ENCODE measurements around the gene CNNM2. TPM values are rescaled to one million over a fixed set of nuclear protein-coding genes. Genes with fewer than 3 reads are reported as not detected.

The CNNM2 gene
- total RNA-seq, 2 donors from 2014 or later: 13.4 to 18.9 TPM

- Histone ChIP-seq H3K27me3 (replicated peaks; ENCODE audit: insufficient read depth) (no peaks in the 10 kb centered on the region), H3K4me1 (replicated peaks) (no peaks in the 10 kb centered on the region), H3K9me3 (no peaks in the 10 kb centered on the region), H3K27ac (no peak overlapping the region), H3K4me3 (no peak overlapping the region), H3K36me3 (no peaks in the 10 kb centered on the region)
- no peak for DNase-seq (ENCODE audit: low spot score)
- intact Hi-C loops (cut with DNase I): no loop called here
- TF ChIP-seq CTCF (IDR thresholded peaks at IDR 0.05) (no peak), POLR2AphosphoS5 (IDR thresholded peaks at IDR 0.05) (no peak), POLR2A (IDR thresholded peaks at IDR 0.05) (no peak)
- 88% methylated on average over 1 of the region's 1 CpG for WGBS
These were observed 187.4 kb downstream of the CNNM2 start for GRCh38 chr10:103105462-103105861.

- Histone ChIP-seq H3K36me3 (no peaks in the 10 kb centered on the region), H3K4me3 (no peak overlapping the region), H3K27ac (no peak overlapping the region), H3K4me1 (replicated peaks) (peaks cover 6% of the 10 kb centered on the region), H3K27me3 (replicated peaks; ENCODE audit: insufficient read depth) (no peaks in the 10 kb centered on the region), H3K9me3 (no peaks in the 10 kb centered on the region)
- TF ChIP-seq POLR2AphosphoS5 (IDR thresholded peaks at IDR 0.05): no peak
- TF ChIP-seq POLR2A (IDR thresholded peaks at IDR 0.05): no peak
- no peak for TF ChIP-seq CTCF (IDR thresholded peaks at IDR 0.05)
- intact Hi-C loops (cut with DNase I): no loop called here
- no peak for DNase-seq (ENCODE audit: low spot score)
These were observed 188.4 kb downstream of the CNNM2 start for GRCh38 chr10:103106539-103106938.

- 89% methylated on average over 2 of the region's 2 CpGs for WGBS
- no peak overlapping the region for H3K27ac ChIP-seq
- no peaks in the 10 kb centered on the region for H3K27me3 ChIP-seq (replicated peaks; ENCODE audit: insufficient read depth)
- TF ChIP-seq POLR2A (IDR thresholded peaks at IDR 0.05) (no peak), CTCF (IDR thresholded peaks at IDR 0.05) (no peak)
- H3K36me3 ChIP-seq: no peaks in the 10 kb centered on the region
- H3K4me3 ChIP-seq: no peak overlapping the region
- no peak for DNase-seq (ENCODE audit: low spot score)
- peaks cover 15% of the 10 kb centered on the region for H3K4me1 ChIP-seq (replicated peaks)
- H3K9me3 ChIP-seq: no peaks in the 10 kb centered on the region
- intact Hi-C loops (cut with DNase I): no loop called here
These were observed 191.7 kb downstream of the CNNM2 start for GRCh38 chr10:103109821-103110220.

- no peaks in the 10 kb centered on the region for H3K36me3 ChIP-seq
- intact Hi-C loops (cut with DNase I): no loop called here
- H3K9me3 ChIP-seq: no peaks in the 10 kb centered on the region
- H3K4me3 ChIP-seq: no peak overlapping the region
- H3K27me3 ChIP-seq (replicated peaks; ENCODE audit: insufficient read depth): no peaks in the 10 kb centered on the region
- H3K4me1 ChIP-seq (replicated peaks): peaks cover 15% of the 10 kb centered on the region
- no peak for DNase-seq (ENCODE audit: low spot score)
- no peak for TF ChIP-seq POLR2A (IDR thresholded peaks at IDR 0.05)
- H3K27ac ChIP-seq: peak overlapping the region in 1 of 2 donors; percentile 46
These were observed 192.3 kb downstream of the CNNM2 start for GRCh38 chr10:103110407-103110806.

- Histone ChIP-seq H3K4me1 (replicated peaks) (peaks cover 15% of the 10 kb centered on the region), H3K27ac (peak overlapping the region; percentile 41 to 46), H3K4me3 (no peak overlapping the region), H3K36me3 (no peaks in the 10 kb centered on the region), H3K9me3 (no peaks in the 10 kb centered on the region), H3K27me3 (replicated peaks; ENCODE audit: insufficient read depth) (no peaks in the 10 kb centered on the region)
- 3% methylated on average over 2 of the region's 2 CpGs for WGBS
- DNase-seq (ENCODE audit: low spot score): no peak
- TF ChIP-seq CTCF (IDR thresholded peaks at IDR 0.05) (peak in 2 of 4 experiments; percentile 14 to 16), POLR2AphosphoS5 (IDR thresholded peaks at IDR 0.05) (peak; percentile 66), POLR2A (IDR thresholded peaks at IDR 0.05) (no peak)
- intact Hi-C loops (cut with DNase I): no loop called here
These were observed 193.2 kb downstream of the CNNM2 start for GRCh38 chr10:103111031-103111917.

Data from prostate gland (tissue), 2 donors.